Measurements from ENCODE around the gene LY6G5B. TPM values are rescaled to one million over a fixed set of nuclear protein-coding genes. Genes with fewer than 3 reads are reported as not detected.

The LY6G5B gene
- total RNA-seq, 1 donor from 2014 or later: 2.8 TPM

DNA sequence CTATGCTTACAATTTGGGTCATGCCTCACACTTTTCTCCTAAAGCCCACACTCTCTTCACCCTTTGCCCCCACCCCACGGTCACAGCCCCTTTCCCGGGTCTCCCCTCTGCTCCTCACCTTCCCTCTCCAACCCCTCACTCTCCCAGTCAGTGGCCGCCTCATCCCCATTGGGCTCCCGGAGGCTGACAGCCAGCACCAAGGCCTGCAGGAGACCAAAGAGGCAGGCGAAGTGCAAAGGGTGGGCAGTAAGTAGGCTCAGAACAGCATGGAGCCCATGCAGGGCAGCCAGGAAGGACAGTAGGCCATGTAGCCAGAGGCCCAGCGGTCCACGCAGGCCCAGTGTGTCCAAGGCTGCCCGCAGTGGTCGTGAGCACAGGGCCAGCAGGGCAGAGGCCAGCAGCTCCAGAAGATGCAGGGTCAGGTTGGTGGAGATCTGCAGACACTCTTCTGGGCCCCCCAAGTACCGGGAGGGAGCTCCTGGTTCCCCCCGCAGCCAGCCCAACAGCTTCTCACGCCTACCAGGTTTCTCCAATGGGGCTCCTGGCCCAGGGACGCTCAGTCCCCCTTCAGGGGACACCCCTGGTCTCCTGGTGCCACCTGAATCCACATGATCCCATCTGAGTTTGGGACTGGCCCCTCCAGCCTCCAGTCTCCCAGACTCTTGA, 10.7 kb upstream of the LY6G5B start:
- no peaks in the 10 kb centered on the region for H3K36me3 ChIP-seq
- peaks cover 30% of the 10 kb centered on the region for H3F3A ChIP-seq (ENCODE audit: low read depth)
- H3K4me2 ChIP-seq: peak overlapping the region; percentile 97
- Mint-ChIP-seq H3K4me1 (peaks cover 54% of the 10 kb centered on the region), H3K27ac (no peak overlapping the region), H3K4me3 (peak overlapping the region; percentile 92), H3K27me3 (ENCODE audit: insufficient read depth, low read depth) (peaks cover 4% of the 10 kb centered on the region), H3K36me3 (peaks cover 26% of the 10 kb centered on the region), H3K9me3 (no peaks in the 10 kb centered on the region)
- H3K9ac ChIP-seq: peak overlapping the region; percentile 80
- DNase-seq (ENCODE audit: low spot score): no peak
- no peak for TF ChIP-seq EZH2 (IDR thresholded peaks at IDR 0.05)
- no peak for TF ChIP-seq EZH2phosphoT487 (IDR thresholded peaks at IDR 0.05)
- TF ChIP-seq, protein P1, sequence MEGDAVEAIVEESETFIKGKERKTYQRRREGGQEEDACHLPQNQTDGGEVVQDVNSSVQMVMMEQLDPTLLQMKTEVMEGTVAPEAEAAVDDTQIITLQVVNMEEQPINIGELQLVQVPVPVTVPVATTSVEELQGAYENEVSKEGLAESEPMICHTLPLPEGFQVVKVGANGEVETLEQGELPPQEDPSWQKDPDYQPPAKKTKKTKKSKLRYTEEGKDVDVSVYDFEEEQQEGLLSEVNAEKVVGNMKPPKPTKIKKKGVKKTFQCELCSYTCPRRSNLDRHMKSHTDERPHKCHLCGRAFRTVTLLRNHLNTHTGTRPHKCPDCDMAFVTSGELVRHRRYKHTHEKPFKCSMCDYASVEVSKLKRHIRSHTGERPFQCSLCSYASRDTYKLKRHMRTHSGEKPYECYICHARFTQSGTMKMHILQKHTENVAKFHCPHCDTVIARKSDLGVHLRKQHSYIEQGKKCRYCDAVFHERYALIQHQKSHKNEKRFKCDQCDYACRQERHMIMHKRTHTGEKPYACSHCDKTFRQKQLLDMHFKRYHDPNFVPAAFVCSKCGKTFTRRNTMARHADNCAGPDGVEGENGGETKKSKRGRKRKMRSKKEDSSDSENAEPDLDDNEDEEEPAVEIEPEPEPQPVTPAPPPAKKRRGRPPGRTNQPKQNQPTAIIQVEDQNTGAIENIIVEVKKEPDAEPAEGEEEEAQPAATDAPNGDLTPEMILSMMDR (IDR thresholded peaks at IDR 0.05): no peak
- peaks cover 10% of the 10 kb centered on the region for H4K20me1 ChIP-seq (ENCODE audit: low read depth)
- H3K27me3 ChIP-seq: no peaks in the 10 kb centered on the region
- H3K4me1 ChIP-seq: peaks cover 27% of the 10 kb centered on the region
- H3K9me3 ChIP-seq (ENCODE audit: low read depth): no peaks in the 10 kb centered on the region
- no peak overlapping the region for H2AFZ ChIP-seq (replicated peaks)
- H3K79me2 ChIP-seq (ENCODE audit: low read depth): peaks cover 56% of the 10 kb centered on the region
- peak overlapping the region; percentile 73 for H3K4me3 ChIP-seq
- H3K27ac ChIP-seq: no peak overlapping the region

DNA sequence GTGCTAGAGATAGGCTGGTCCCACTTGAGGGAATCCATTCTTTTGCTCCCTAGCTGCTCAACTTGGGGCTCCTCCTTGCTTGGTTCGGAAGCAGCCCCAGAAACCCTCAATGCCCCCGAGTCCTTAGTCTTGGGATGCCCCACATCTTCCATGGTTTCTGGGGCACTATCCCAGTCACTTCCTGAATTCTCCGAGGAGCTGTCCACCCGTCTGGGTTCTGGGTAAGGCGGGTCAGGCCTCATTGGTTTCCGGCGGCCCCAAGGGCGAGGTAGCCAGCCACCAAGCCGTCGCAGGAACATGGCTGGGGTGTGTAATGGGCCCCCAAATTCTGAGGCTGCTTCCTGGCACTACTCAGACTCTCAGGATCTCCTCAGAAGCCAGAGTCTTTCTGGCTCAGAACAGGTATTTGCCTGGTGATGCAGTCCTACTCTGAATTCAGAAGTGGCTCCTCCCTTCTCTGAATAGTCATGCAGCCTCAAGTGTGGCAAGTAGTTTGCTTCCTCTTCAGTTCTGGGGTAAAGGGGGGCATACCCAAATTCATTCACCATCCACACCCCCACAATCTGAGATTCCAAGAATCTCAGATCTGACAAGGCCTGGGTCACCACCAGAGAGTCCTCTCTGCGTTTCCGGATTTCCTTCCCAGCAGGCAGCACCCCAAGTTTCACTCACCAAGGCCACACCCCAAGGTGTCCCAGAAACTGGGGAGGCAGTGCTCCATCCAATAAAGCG, 10.0 kb upstream of the LY6G5B start:
- Histone ChIP-seq H3K4me3 (peak overlapping the region; percentile 73), H3K9me3 (ENCODE audit: low read depth) (no peaks in the 10 kb centered on the region), H3K4me2 (peak overlapping the region; percentile 97), H3K36me3 (no peaks in the 10 kb centered on the region), H3K27me3 (no peaks in the 10 kb centered on the region), H3K4me1 (peaks cover 31% of the 10 kb centered on the region), H3K79me2 (ENCODE audit: low read depth) (peaks cover 55% of the 10 kb centered on the region), H4K20me1 (ENCODE audit: low read depth) (peaks cover 10% of the 10 kb centered on the region), H3K9ac (peak overlapping the region; percentile 80), H3K27ac (peak overlapping the region; percentile 15), H2AFZ (replicated peaks) (no peak overlapping the region), H3F3A (ENCODE audit: low read depth) (peaks cover 29% of the 10 kb centered on the region)
- Mint-ChIP-seq H3K36me3 (peaks cover 29% of the 10 kb centered on the region), H3K27me3 (ENCODE audit: insufficient read depth, low read depth) (peaks cover 6% of the 10 kb centered on the region), H3K9me3 (no peaks in the 10 kb centered on the region), H3K4me3 (peak overlapping the region; percentile 92), H3K27ac (peak overlapping the region; percentile 88), H3K4me1 (peaks cover 61% of the 10 kb centered on the region)
- TF ChIP-seq, protein P1 (IDR thresholded peaks at IDR 0.05): no peak
- no peak for TF ChIP-seq EZH2 (IDR thresholded peaks at IDR 0.05)
- no peak for TF ChIP-seq EZH2phosphoT487 (IDR thresholded peaks at IDR 0.05)
- DNase-seq (ENCODE audit: low spot score): peak; percentile 37

DNA sequence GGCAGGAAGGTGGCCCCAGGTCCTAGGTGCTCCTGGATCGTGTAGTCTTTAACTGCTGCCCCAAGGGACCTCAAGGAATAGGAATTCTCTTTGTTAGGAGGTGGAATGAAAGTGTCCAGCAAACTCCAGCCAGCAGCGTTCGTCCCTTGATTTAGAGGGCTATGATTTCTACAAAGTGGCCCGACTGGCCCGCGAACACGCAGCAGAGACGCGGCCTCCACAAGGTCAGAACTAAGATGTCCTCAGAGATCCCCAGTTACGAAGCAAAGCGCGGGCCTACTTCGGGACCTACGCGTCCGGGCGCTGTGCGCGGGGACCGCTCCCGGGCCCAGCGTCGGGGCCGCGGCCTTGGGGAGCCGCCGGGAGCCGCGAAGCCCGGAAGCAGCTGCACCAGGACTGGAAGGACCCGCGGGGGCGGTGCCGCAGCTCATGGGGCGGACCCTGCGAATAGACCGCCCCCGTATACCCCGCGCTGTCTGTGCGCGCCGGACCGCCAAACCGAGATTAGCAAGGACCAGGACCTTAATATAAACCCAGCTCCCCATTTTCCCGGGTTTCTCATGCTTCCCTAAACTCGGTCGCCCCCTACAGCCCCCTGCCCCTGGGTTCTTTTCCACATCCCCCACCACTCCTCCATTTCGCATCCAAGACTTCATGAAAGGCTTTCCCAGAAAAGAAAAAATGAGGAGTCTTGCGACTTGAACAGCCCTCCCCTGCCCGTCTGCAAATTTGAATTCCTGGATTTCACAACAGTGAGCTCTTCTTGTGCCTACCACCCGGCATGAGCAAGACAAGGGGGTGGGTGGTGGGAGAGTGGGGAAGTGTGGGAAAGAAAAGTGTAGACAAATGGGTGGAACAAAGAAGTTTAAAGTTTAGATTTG, 9.2 kb upstream of the LY6G5B start, which contains the start of gene C6orf47:
TSS of gene C6orf47 (minus strand) at position 398 of the 881 bp plus-strand sequence. CDS start 831 bp downstream, outside the sequence.
- H3K27me3 Mint-ChIP-seq (ENCODE audit: insufficient read depth, low read depth): peaks cover 6% of the 10 kb centered on the region
- no peaks in the 10 kb centered on the region for H3K27me3 ChIP-seq
- H3K9me3 ChIP-seq (ENCODE audit: low read depth): no peaks in the 10 kb centered on the region
- peak within 1 kb of the TSS; percentile 92 for H3K4me3 Mint-ChIP-seq
- peak within 1 kb of the TSS; percentile 15 for H3K27ac ChIP-seq
- H3K79me2 ChIP-seq (ENCODE audit: low read depth): peaks cover 55% of the 10 kb centered on the region
- H3K36me3 ChIP-seq: no peaks in the 10 kb centered on the region
- peaks cover 61% of the 10 kb centered on the region for H3K4me1 Mint-ChIP-seq
- H3K9me3 Mint-ChIP-seq: no peaks in the 10 kb centered on the region
- H3K4me1 ChIP-seq: peaks cover 31% of the 10 kb centered on the region
- peaks cover 37% of the 10 kb centered on the region for H3F3A ChIP-seq (ENCODE audit: low read depth)
- TF ChIP-seq EZH2phosphoT487 (IDR thresholded peaks at IDR 0.05) (no peak), EZH2 (IDR thresholded peaks at IDR 0.05) (no peak)
- TF ChIP-seq, protein P1 (IDR thresholded peaks at IDR 0.05): no peak
- peak within 1 kb of the TSS; percentile 80 for H3K9ac ChIP-seq
- peak within 1 kb of the TSS; percentile 97 for H3K4me2 ChIP-seq
- peaks cover 10% of the 10 kb centered on the region for H4K20me1 ChIP-seq (ENCODE audit: low read depth)
- H3K27ac Mint-ChIP-seq: peak within 1 kb of the TSS; percentile 88
- peaks cover 29% of the 10 kb centered on the region for H3K36me3 Mint-ChIP-seq
- peak; percentile 94 for DNase-seq (ENCODE audit: low spot score)
- H3K4me3 ChIP-seq: peak within 1 kb of the TSS; percentile 73
- peak within 1 kb of the TSS; percentile 1 for H2AFZ ChIP-seq (replicated peaks)

All from neural progenitor cell (in vitro differentiated cells).